Hepatocyte (in vitro differentiated cells): Measurements from ENCODE around the gene SH3GL3. TPM values are rescaled to one million over a fixed set of nuclear protein-coding genes. Genes with fewer than 3 reads are reported as not detected.

ENCODE experiments used
- DNase-seq: peaks from one replicate; pipeline ENCODE4 v3.0.0-alpha.2; 2016; ENCODE audit warnings: low spot score
- H2AFZ ChIP-seq: fragments of 200-600 bp; sonication (generic); 2 replicates; pipeline ENCODE4 v1.6.0; 2016; ENCODE audit warnings: antibody characterized with exemption, mild to moderate bottlenecking
- H3K27ac ChIP-seq: fragments of 200-600 bp; sonication (generic); 2 replicates; pipeline ENCODE4 v1.5.1; 2016; ENCODE audit warnings: mild to moderate bottlenecking
- H3K27me3 ChIP-seq: fragments of 200-600 bp; sonication (generic); 2 replicates; pipeline ENCODE4 v1.6.1; 2016
- H3K36me3 ChIP-seq: fragments of 200-600 bp; sonication (generic); replicated peaks from 2 replicates; pipeline ENCODE4 v1.5.1; 2016; ENCODE audit warnings: low read depth; ENCODE audit not compliant: insufficient read depth
- H3K4me1 ChIP-seq: fragments of 200-600 bp; sonication (generic); 2 replicates; pipeline ENCODE4 v1.5.1; 2016; ENCODE audit warnings: mild to moderate bottlenecking, moderate library complexity; ENCODE audit not compliant: insufficient read depth
- H3K4me2 ChIP-seq: fragments of 200-600 bp; sonication (generic); 2 replicates; pipeline ENCODE4 v1.6.0; 2016
- H3K4me3 ChIP-seq: fragments of 200-600 bp; sonication (generic); 2 replicates; pipeline ENCODE4 v1.5.1; 2016; ENCODE audit warnings: mild to moderate bottlenecking
- H3K79me2 ChIP-seq: fragments of 200-600 bp; sonication (generic); 2 replicates; pipeline ENCODE4 v1.6.0; 2017; ENCODE audit warnings: mild to moderate bottlenecking
- H3K9me2 ChIP-seq: fragments of 200-600 bp; sonication (generic); replicated peaks from 2 replicates; pipeline ENCODE4 v1.6.0; 2017; ENCODE audit warnings: mild to moderate bottlenecking; ENCODE audit not compliant: insufficient read depth
- H3K9me3 ChIP-seq: fragments of 200-600 bp; sonication (generic); 2 replicates; pipeline ENCODE4 v1.5.1; 2016; ENCODE audit warnings: low read depth, mild to moderate bottlenecking
- H4K20me1 ChIP-seq: fragments of 200-600 bp; sonication (generic); 2 replicates; pipeline ENCODE4 v1.6.0; 2016; ENCODE audit warnings: mild to moderate bottlenecking; ENCODE audit not compliant: insufficient read depth, poor library complexity, severe bottlenecking
- EZH2 ChIP-seq: fragments of 200-600 bp; sonication (generic); IDR thresholded peaks from 2 replicates; pipeline ENCODE4 v1.6.1; 2016; ENCODE audit warnings: antibody characterized with exemption, mild to moderate bottlenecking, borderline replicate concordance
- EZH2phosphoT487 ChIP-seq: fragments of 200-600 bp; sonication (generic); IDR thresholded peaks from one replicate; pipeline ENCODE4 v1.6.1; 2018; ENCODE audit warnings: antibody characterized with exemption, mild to moderate bottlenecking, low read depth, moderate library complexity; ENCODE audit not compliant: unreplicated experiment, severe bottlenecking
- WGBS: methylation state at CpG from one replicate; pipeline ENCODE4 v1.1.6; 2016; ENCODE audit warnings: low lambda C conversion rate; ENCODE audit errors: missing lambda C conversion rate; 5-methylcytosine and 5-hydroxymethylcytosine counted together
- polyA plus RNA-seq: library from polyadenylated mRNA; unstranded; fragments of >200 nt; fragmentation: Nextera tagmentation; extraction: Ambion mirVana; gene quantifications from 2 replicates; pipeline ENCODE4 v1.2.1, GENCODE V29; 2016
- total RNA-seq: library from RNA; depleted of rRNA; stranded (reverse); fragments of >200 nt; gene quantifications from 2 replicates; pipeline ENCODE4 v1.2.3, GENCODE V29; 2014
- TF ChIP-seq, protein P1 (sequence below): fragments of 200-600 bp; sonication (generic); IDR thresholded peaks from 2 replicates; pipeline ENCODE4 v1.5.1; 2016; ENCODE audit warnings: antibody characterized with exemption, mild to moderate bottlenecking; ENCODE audit not compliant: poor library complexity

SH3GL3 gene
- total and polyA plus RNA-seq, 2 experiments from 2014 or later = 11.1 to 13.9 TPM

DNA sequence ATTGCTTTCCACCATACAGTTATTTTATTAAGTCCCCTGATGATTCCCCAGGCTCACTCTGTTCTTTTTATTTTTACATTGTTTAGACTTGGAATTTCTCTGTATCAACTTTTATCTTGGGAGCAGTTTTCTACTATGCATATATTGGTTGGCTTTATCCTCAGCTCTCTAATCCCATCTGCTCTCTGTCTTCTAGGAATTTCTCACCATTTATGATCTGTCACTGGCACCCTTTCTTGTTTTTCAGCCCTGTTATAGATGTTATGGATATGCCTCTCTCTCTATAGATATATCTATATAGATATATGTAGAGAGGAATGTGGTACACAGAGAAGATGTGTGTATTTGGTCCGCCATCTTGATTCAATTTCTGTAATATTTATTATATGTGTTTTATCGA lies 90.5 kb downstream of the SH3GL3 start:
- Histone ChIP-seq H3K36me3 (no peaks in the 10 kb centered on the region), H3K4me2 (no peak overlapping the region), H3K4me1 (no peaks in the 10 kb centered on the region), H3K27me3 (no peaks in the 10 kb centered on the region), H3K9me3 (no peaks in the 10 kb centered on the region), H4K20me1 (no peaks in the 10 kb centered on the region), H2AFZ (no peak overlapping the region), H3K79me2 (no peaks in the 10 kb centered on the region), H3K4me3 (no peak overlapping the region), H3K27ac (no peak overlapping the region), H3K9me2 (no peaks in the 10 kb centered on the region)
- no peak for TF ChIP-seq EZH2
- TF ChIP-seq EZH2phosphoT487 = no peak
- TF ChIP-seq, protein P1, sequence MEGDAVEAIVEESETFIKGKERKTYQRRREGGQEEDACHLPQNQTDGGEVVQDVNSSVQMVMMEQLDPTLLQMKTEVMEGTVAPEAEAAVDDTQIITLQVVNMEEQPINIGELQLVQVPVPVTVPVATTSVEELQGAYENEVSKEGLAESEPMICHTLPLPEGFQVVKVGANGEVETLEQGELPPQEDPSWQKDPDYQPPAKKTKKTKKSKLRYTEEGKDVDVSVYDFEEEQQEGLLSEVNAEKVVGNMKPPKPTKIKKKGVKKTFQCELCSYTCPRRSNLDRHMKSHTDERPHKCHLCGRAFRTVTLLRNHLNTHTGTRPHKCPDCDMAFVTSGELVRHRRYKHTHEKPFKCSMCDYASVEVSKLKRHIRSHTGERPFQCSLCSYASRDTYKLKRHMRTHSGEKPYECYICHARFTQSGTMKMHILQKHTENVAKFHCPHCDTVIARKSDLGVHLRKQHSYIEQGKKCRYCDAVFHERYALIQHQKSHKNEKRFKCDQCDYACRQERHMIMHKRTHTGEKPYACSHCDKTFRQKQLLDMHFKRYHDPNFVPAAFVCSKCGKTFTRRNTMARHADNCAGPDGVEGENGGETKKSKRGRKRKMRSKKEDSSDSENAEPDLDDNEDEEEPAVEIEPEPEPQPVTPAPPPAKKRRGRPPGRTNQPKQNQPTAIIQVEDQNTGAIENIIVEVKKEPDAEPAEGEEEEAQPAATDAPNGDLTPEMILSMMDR = no peak
- DNase-seq = no peak
- 94% methylated on average over 2 of the region's 2 CpGs for WGBS

DNA sequence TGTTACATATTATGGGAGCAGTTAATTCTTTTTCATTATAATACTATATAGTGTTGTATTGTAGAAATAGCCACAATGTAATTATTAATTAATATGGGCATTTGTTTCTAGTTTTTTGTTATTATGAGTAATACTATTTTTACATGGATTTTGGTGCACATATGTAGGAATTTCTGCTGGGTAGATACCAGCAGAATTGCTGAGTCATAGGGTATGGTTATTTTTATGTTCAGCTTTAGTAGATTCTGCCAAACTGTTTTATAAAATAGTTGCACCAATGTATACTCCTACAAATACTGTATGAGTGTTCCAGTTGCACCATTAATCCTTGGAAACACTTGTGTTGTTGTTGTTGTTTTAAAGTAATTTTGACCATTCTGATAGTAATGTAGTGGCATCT lies 91.5 kb downstream of the SH3GL3 start:
- H2AFZ ChIP-seq = no peak overlapping the region

DNA sequence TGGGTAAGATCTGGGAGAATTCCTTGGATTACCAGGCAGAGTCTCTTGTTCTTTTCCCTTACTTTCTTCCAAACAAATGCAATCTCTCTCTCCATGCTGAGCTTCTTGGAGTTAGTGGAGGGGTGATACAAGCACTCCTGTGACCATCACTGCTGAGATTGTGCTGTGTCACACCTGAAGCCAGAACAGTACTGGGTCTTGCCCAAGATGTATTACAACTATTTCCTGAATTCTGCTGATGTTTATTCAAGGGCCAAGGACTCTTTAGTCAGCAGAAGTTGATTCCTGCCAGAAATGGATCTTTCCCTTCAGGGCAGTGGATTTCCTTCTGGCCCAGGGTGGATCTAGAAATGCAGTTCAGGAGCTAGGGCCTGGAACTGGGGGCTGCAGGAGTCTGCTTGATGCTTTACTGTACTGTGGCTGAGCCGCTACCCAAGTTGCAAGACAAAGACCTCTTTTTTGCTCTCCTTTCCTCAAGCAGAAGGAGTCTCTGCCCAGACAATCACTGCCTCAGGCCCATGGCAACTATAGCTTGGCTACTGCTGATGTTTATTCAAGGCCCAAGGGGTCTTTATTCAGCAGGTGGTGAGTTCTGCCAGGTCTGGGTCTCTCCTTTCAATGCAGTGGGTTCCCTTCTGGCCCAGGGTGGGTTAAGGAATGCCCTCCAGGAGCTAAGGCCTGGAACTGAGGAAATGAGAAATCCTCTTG lies 98.8 kb downstream of the SH3GL3 start:
- no peak for DNase-seq
- no peaks in the 10 kb centered on the region for H3K27me3 ChIP-seq
- no peaks in the 10 kb centered on the region for H3K9me2 ChIP-seq
- H3K27ac ChIP-seq = no peak overlapping the region
- WGBS = 92% methylated on average over 1 of the region's 1 CpG
- H3K79me2 ChIP-seq = no peaks in the 10 kb centered on the region
- TF ChIP-seq EZH2 = no peak
- TF ChIP-seq EZH2phosphoT487 = no peak
- TF ChIP-seq, protein P1 = no peak
- H3K4me1 ChIP-seq = no peaks in the 10 kb centered on the region
- H3K4me2 ChIP-seq = no peak overlapping the region
- H3K9me3 ChIP-seq = no peaks in the 10 kb centered on the region
- peaks cover 2% of the 10 kb centered on the region for H3K36me3 ChIP-seq
- no peak overlapping the region for H2AFZ ChIP-seq
- no peaks in the 10 kb centered on the region for H4K20me1 ChIP-seq
- no peak overlapping the region for H3K4me3 ChIP-seq

More for the DNA sequence above, 91.5 kb downstream of the SH3GL3 start:
- H3K9me2 ChIP-seq = no peaks in the 10 kb centered on the region
- H3K27me3 ChIP-seq = no peaks in the 10 kb centered on the region
- TF ChIP-seq EZH2 (no peak), EZH2phosphoT487 (no peak)
- TF ChIP-seq, protein P1 = no peak
- no peak overlapping the region for H3K4me2 ChIP-seq
- DNase-seq = no peak
- H3K36me3 ChIP-seq = no peaks in the 10 kb centered on the region
- H4K20me1 ChIP-seq = no peaks in the 10 kb centered on the region
- no peaks in the 10 kb centered on the region for H3K9me3 ChIP-seq
- no peak overlapping the region for H3K4me3 ChIP-seq
- no peaks in the 10 kb centered on the region for H3K4me1 ChIP-seq
- no peaks in the 10 kb centered on the region for H3K79me2 ChIP-seq
- no peak overlapping the region for H3K27ac ChIP-seq

DNA sequence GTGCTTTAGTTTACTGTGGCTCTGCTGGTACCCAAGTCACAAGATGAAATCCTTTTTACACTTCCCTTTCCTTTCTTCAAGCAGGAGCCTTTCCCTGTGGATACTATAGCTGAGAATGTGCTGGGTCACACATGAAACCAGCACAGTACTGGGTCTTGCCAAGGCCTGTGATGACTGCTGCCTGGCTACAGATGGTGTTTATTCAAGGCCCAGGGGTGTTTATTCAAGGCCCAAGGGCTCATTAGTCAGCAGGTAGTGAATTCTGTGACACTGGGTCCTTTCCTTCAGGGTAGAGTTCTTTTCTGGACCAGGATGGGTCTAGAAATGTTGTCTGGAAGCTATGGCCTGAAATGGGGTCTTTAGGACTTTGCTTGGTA lies 99.4 kb downstream of the SH3GL3 start:
- Histone ChIP-seq H3K27ac (no peak overlapping the region), H4K20me1 (no peaks in the 10 kb centered on the region), H2AFZ (no peak overlapping the region), H3K4me2 (no peak overlapping the region), H3K4me1 (no peaks in the 10 kb centered on the region), H3K36me3 (peaks cover 2% of the 10 kb centered on the region), H3K4me3 (no peak overlapping the region), H3K79me2 (no peaks in the 10 kb centered on the region), H3K9me2 (no peaks in the 10 kb centered on the region), H3K27me3 (no peaks in the 10 kb centered on the region), H3K9me3 (no peaks in the 10 kb centered on the region)
- no peak for DNase-seq
- TF ChIP-seq EZH2 = no peak
- TF ChIP-seq, protein P1 = no peak
- TF ChIP-seq EZH2phosphoT487 = no peak
